ENCODE data around the gene SMARCB1. TPM values are rescaled to one million over a fixed set of nuclear protein-coding genes. Genes with fewer than 3 reads are reported as not detected.

The SMARCB1 gene
- total and polyA plus RNA-seq, 2 of the 4 experiments (the other 2 are of a cell fraction) = 110 to 159 TPM

GRCh38 chr22:23752090-23752691, 34.6 kb upstream of the SMARCB1 start:
- Histone ChIP-seq H3K56ac (ENCODE audit: extremely low read depth, insufficient read depth, low read length) (no peak overlapping the region), H3K9me1 (ENCODE audit: insufficient read depth, low read length) (peaks cover 5% of the 10 kb centered on the region), H3K27ac (ENCODE audit: insufficient read depth, low read length) (no peak overlapping the region), H3K27me3 (ENCODE audit: control insufficient read depth, insufficient read depth, low read length) (0 out of 2 replicates have a peak, but pooled peaks cover 1% of the 10 kb centered on the region), H3K79me1 (ENCODE audit: low read depth in 1 of 2, low read length in 2 of 2) (peaks cover 9 to 23% of the 10 kb centered on the region in 2 experiments), H4K5ac (ENCODE audit: low read depth, low read length) (no peak overlapping the region), H2AK5ac (ENCODE audit: low read depth, low read length) (0 out of 2 replicates have a peak overlapping the region, but pooled peaks have one; percentile 63), H3K36me3 (ENCODE audit: control insufficient read depth, insufficient read depth, low read length) (no peaks in the 10 kb centered on the region), H3K9me3 (ENCODE audit: control insufficient read depth, insufficient read depth, low read length) (no peaks in the 10 kb centered on the region), H2BK120ac (ENCODE audit: low read depth, low read length) (no peak overlapping the region), H3K4ac (ENCODE audit: low read depth, low read length) (no peak overlapping the region), H4K91ac (ENCODE audit: insufficient read depth, low read depth, low read length) (no peak overlapping the region), H3K9ac (ENCODE audit: low read depth, low read length) (no peak overlapping the region), H2BK20ac (ENCODE audit: low read depth, low read length) (no peak overlapping the region), H2BK15ac (ENCODE audit: low read depth, low read length) (no peak overlapping the region), H3K4me2 (ENCODE audit: low read depth, low read length) (no peak overlapping the region), H3K4me1 (ENCODE audit: control insufficient read depth, insufficient read depth, low read length) (peaks cover 4% of the 10 kb centered on the region), H3K23ac (ENCODE audit: low read depth, low read length) (no peak overlapping the region), H2BK5ac (ENCODE audit: low read depth, low read length, poor library complexity, severe bottlenecking) (no peak overlapping the region), H4K20me1 (ENCODE audit: insufficient read depth, low read length) (no peaks in the 10 kb centered on the region), H2AK9ac (replicated peaks; ENCODE audit: low read depth, low read length, poor library complexity) (no peak overlapping the region), H3K4me3 (ENCODE audit: insufficient read depth, low read depth, low read length) (no peak overlapping the region), H4K8ac (ENCODE audit: low read depth in 2 of 2, low read length in 2 of 2) (peak overlapping the region in 1 of 2 experiments; percentile 98; a peak in 1 of 4 replicates), H3K14ac (replicated peaks; ENCODE audit: low read depth, low read length) (no peak overlapping the region), H3K18ac (ENCODE audit: low read depth, low read length) (no peak overlapping the region), H2AFZ (replicated peaks; ENCODE audit: low read length, poor library complexity) (no peak overlapping the region)
- dilution Hi-C loops (cut with HindIII; ENCODE audit: low sequenced_read_pairs, unreplicated experiment) (no loop called here), in situ Hi-C loops (cut with MboI; ENCODE audit: low sequenced_read_pairs) (no loop called here), intact Hi-C loops (cut with micrococcal nuclease) (no loop called here)
- CTCF ChIA-PET = no interaction called here
- no peak for ATAC-seq (ENCODE audit: low read depth)
- POLR2A ChIA-PET (ENCODE audit: unreplicated experiment) = interaction anchor here (0.5 kb wide), 1 partner anchor 98 kb away, joined by 3 read pairs; no protein-coding TSS in a partner anchor
- no peak for DNase-seq
- WGBS, 2 experiments (ENCODE audit: extremely low coverage in 2 of 2, insufficient read length in 1 of 2) = 71% methylated on average over 1 of the region's 9 CpGs; no CpG with 5 or more reads in 1 of the 2 experiments
- TF ChIP-seq CEBPB (IDR thresholded peaks at IDR 0.05; ENCODE audit: low read depth, low read length) (no peak), RAD21 (IDR thresholded peaks at IDR 0.05; ENCODE audit: low read length) (no peak), ELK1 (IDR thresholded peaks at IDR 0.05; ENCODE audit: borderline replicate concordance, low read depth, low read length) (no peak), POLR2A (IDR thresholded peaks at IDR 0.05; ENCODE audit: low read depth, low read length) (no peak), RFX5 (IDR thresholded peaks at IDR 0.05; ENCODE audit: low read depth, low read length) (no peak), BHLHE40 (IDR thresholded peaks at IDR 0.05; ENCODE audit: low read depth, low read length) (no peak)
- BruUV-seq (replicated peaks) = no TSS peak
